ENCODE results near the gene CDPF1. TPM values are rescaled to one million over a fixed set of nuclear protein-coding genes. Genes with fewer than 3 reads are reported as not detected.

The CDPF1 gene
- total and polyA plus RNA-seq, 2 of the 13 experiments (the other 11 are each of a cell fraction or from before 2014, with no cell fraction given), result 5.2 to 8.1 TPM

GRCh38 chr22:46267431-46268279, 17.6 kb upstream of the CDPF1 start, which contains the start of gene TTC38 (continued):
- TF ChIP-seq ZNF878 (CRISPR knock-in tag; IDR thresholded peaks at IDR 0.05) (peak; percentile 68; the same call in 1 of the 2 replicates), CSRNP2 (CRISPR knock-in tag; conservative IDR thresholded peaks at IDR 0.05; ENCODE audit: low read depth) (no peak), ZNF850 (CRISPR knock-in tag; conservative IDR thresholded peaks at IDR 0.05) (no peak), ZNF691 (CRISPR knock-in tag; IDR thresholded peaks at IDR 0.05; ENCODE audit: borderline replicate concordance, low read depth) (0 out of 2 replicates have a peak, but pooled peaks have one; percentile 64), ZNF558 (CRISPR knock-in tag; IDR thresholded peaks at IDR 0.05; ENCODE audit: borderline replicate concordance) (no peak), ZNF205 (CRISPR knock-in tag; IDR thresholded peaks at IDR 0.05) (peak; percentile 60; the same call in 1 of the 2 replicates), TEF (CRISPR knock-in tag; IDR thresholded peaks at IDR 0.05) (no peak; the same call in 1 of the 2 replicates), HOXA3 (CRISPR knock-in tag; IDR thresholded peaks at IDR 0.05) (no peak; the same call in 1 of the 2 replicates), ZSCAN20 (CRISPR knock-in tag; IDR thresholded peaks at IDR 0.05; ENCODE audit: borderline replicate concordance) (no peak), KMT2B (CRISPR knock-in tag; IDR thresholded peaks at IDR 0.05) (peak; percentile 48; the same call in 1 of the 2 replicates), ZFX (CRISPR knock-in tag; IDR thresholded peaks at IDR 0.05; ENCODE audit: low read depth) (peak; percentile 84), ZSCAN29 (CRISPR knock-in tag; conservative IDR thresholded peaks at IDR 0.05) (0 out of 2 replicates have a peak, but pooled peaks have one; percentile 51), ZNF441 (CRISPR knock-in tag; IDR thresholded peaks at IDR 0.05; ENCODE audit: borderline replicate concordance) (peak; percentile 70; the same call in 1 of the 2 replicates), ATF3 (CRISPR knock-in tag; IDR thresholded peaks at IDR 0.05) (0 out of 2 replicates have a peak, but pooled peaks have one; percentile 20), ZNF142 (CRISPR knock-in tag; IDR thresholded peaks at IDR 0.05) (peak; percentile 92), ZNF337 (CRISPR knock-in tag; IDR thresholded peaks at IDR 0.05; ENCODE audit: borderline replicate concordance, low read depth) (no peak), ZNF749 (CRISPR knock-in tag; IDR thresholded peaks at IDR 0.05; ENCODE audit: borderline replicate concordance) (peak; percentile 68; the same call in 1 of the 2 replicates), SYNCRIP (IDR thresholded peaks at IDR 0.05; ENCODE audit: insufficient read depth, low read depth, low read length) (no peak)

Measured in HepG2 (cell line).